ENCODE data around the gene SYT12.
"Not testable (repeated sequence)": the region's sequence is repeated elsewhere in the genome, so short reads cannot be mapped to it uniquely, and the experiment has no call there.

The SYT12 gene

DNA sequence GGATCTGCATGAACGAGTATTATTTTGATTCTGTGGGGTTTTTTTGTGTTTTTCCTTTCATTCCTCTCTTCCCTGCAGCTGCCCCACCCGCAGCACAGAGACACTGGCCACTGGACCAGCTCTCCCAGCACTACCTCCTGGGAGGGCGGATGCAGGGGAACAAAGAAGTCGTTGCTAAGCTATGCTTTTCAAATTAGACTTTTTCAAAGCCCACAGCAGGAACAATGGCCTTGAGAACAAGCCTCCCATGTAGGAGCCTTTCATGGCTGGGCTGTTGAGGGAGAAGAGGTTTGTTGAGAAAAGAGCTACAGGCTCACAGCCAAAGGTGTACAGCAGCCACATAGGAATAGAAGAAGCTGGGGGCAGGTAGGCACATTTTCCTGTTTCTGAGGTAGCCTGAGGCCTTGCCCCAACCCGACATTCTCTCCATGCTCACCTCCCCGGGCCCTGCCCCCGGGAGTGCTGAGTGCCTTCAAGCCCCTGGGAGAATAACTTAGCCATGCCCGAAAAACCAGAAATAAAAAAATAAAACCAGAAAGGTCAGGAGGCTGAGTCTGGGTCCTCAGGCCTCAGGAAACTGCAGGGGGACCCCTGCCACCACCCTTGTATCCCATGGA lies 20.5 kb upstream of the SYT12 start:
- no peak overlapping the region for H3K4me2 ChIP-seq (ENCODE audit: low read depth, low read length, poor library complexity, severe bottlenecking)
- no peak overlapping the region for H3K9ac ChIP-seq (ENCODE audit: low read depth, low read length, poor library complexity, severe bottlenecking)
- no peaks in the 10 kb centered on the region for H3K9me2 ChIP-seq (replicated peaks; ENCODE audit: low read depth, low read length)
- H4K20me1 ChIP-seq (ENCODE audit: insufficient read depth, low read length, poor library complexity, severe bottlenecking): no peaks in the 10 kb centered on the region
- H3K4me3 ChIP-seq (ENCODE audit: low read length, poor library complexity, severe bottlenecking): no peak overlapping the region
- TF ChIP-seq, protein P1, sequence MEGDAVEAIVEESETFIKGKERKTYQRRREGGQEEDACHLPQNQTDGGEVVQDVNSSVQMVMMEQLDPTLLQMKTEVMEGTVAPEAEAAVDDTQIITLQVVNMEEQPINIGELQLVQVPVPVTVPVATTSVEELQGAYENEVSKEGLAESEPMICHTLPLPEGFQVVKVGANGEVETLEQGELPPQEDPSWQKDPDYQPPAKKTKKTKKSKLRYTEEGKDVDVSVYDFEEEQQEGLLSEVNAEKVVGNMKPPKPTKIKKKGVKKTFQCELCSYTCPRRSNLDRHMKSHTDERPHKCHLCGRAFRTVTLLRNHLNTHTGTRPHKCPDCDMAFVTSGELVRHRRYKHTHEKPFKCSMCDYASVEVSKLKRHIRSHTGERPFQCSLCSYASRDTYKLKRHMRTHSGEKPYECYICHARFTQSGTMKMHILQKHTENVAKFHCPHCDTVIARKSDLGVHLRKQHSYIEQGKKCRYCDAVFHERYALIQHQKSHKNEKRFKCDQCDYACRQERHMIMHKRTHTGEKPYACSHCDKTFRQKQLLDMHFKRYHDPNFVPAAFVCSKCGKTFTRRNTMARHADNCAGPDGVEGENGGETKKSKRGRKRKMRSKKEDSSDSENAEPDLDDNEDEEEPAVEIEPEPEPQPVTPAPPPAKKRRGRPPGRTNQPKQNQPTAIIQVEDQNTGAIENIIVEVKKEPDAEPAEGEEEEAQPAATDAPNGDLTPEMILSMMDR (conservative IDR thresholded peaks at IDR 0.05; ENCODE audit: low read length): no peak
- TF ChIP-seq EZH2phosphoT487 (IDR thresholded peaks at IDR 0.05; ENCODE audit: borderline replicate concordance): no peak
- H3F3A ChIP-seq (ENCODE audit: low read depth): no peaks in the 10 kb centered on the region
- no peaks in the 10 kb centered on the region for H3K9me3 ChIP-seq (ENCODE audit: insufficient read depth, low read depth, low read length)
- H3K27me3 ChIP-seq (ENCODE audit: insufficient read depth, low read length, poor library complexity, severe bottlenecking): peaks cover 12% of the 10 kb centered on the region
- H3K36me3 ChIP-seq (ENCODE audit: insufficient read depth, low read length): no peaks in the 10 kb centered on the region
- peaks cover 12% of the 10 kb centered on the region for H3K4me1 ChIP-seq (ENCODE audit: insufficient read depth, low read length, poor library complexity, severe bottlenecking)
- no peaks in the 10 kb centered on the region for H3K79me2 ChIP-seq (ENCODE audit: insufficient read depth, low read length)
- H2AFZ ChIP-seq (ENCODE audit: low read length): no peak overlapping the region

DNA sequence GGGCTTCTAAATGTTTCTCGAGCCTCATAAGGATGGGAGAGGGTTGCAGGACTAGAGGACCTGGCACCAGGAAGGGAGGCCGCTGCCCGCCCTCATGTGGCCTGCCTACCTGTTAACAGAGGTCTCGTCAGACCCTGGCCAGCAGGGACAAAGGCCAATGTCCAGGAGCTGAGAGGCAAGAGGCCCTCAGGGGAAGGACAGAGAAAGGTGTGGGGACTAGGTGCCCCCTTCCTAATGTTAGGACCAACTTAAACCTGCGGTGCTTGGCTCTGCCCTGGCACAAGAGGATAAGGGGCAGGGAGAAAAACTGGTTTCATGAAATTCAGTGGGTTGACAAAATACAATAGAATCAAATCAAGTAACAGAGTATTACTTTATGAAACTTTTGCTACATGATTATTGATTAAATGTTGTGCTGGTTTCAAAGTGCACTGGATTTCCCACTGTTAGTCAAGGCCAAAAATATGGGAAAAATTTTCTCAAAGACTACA lies 20.0 kb upstream of the SYT12 start:
- H3K9ac ChIP-seq (ENCODE audit: low read depth, low read length, poor library complexity, severe bottlenecking): no peak overlapping the region
- H3K4me3 ChIP-seq (ENCODE audit: low read length, poor library complexity, severe bottlenecking): no peak overlapping the region
- peaks cover 12% of the 10 kb centered on the region for H3K4me1 ChIP-seq (ENCODE audit: insufficient read depth, low read length, poor library complexity, severe bottlenecking)
- no peaks in the 10 kb centered on the region for H3F3A ChIP-seq (ENCODE audit: low read depth)
- no peaks in the 10 kb centered on the region for H3K79me2 ChIP-seq (ENCODE audit: insufficient read depth, low read length)
- no peaks in the 10 kb centered on the region for H3K9me3 ChIP-seq (ENCODE audit: insufficient read depth, low read depth, low read length)
- no peak overlapping the region for H3K4me2 ChIP-seq (ENCODE audit: low read depth, low read length, poor library complexity, severe bottlenecking)
- no peak overlapping the region for H2AFZ ChIP-seq (ENCODE audit: low read length)
- peaks cover 12% of the 10 kb centered on the region for H3K27me3 ChIP-seq (ENCODE audit: insufficient read depth, low read length, poor library complexity, severe bottlenecking)
- H3K9me2 ChIP-seq (replicated peaks; ENCODE audit: low read depth, low read length): no peaks in the 10 kb centered on the region
- no peaks in the 10 kb centered on the region for H3K36me3 ChIP-seq (ENCODE audit: insufficient read depth, low read length)
- TF ChIP-seq, protein P1 (conservative IDR thresholded peaks at IDR 0.05; ENCODE audit: low read length): no peak
- TF ChIP-seq EZH2phosphoT487 (IDR thresholded peaks at IDR 0.05; ENCODE audit: borderline replicate concordance): no peak
- H4K20me1 ChIP-seq (ENCODE audit: insufficient read depth, low read length, poor library complexity, severe bottlenecking): no peaks in the 10 kb centered on the region

DNA sequence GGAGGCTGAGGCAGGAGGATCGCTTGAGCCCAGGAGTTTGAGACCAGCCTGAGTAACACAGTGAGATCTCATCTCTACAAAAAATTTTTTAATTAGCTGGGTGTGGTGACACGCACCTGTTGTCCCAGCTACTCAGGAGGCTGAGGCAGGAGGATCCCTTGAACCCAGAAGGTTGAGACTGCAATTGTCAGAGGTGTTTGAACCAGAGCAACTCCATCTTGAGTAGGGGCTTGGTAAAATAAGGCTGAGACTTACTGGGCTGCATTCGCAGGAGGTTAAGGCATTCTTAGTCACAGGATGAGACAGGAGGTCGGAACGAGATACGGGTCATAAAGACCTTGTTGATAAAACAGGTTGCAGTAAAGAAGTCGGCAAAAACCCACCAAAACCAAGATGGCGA lies 17.7 kb upstream of the SYT12 start:
- not testable (repeated sequence) for H3K79me2 ChIP-seq (ENCODE audit: insufficient read depth, low read length); H2AFZ ChIP-seq (ENCODE audit: low read length); H3K4me2 ChIP-seq (ENCODE audit: low read depth, low read length, poor library complexity, severe bottlenecking); H4K20me1 ChIP-seq (ENCODE audit: insufficient read depth, low read length, poor library complexity, severe bottlenecking); H3K27me3 ChIP-seq (ENCODE audit: insufficient read depth, low read length, poor library complexity, severe bottlenecking); H3K9ac ChIP-seq (ENCODE audit: low read depth, low read length, poor library complexity, severe bottlenecking); H3K4me3 ChIP-seq (ENCODE audit: low read length, poor library complexity, severe bottlenecking); H3F3A ChIP-seq (ENCODE audit: low read depth); H3K9me3 ChIP-seq (ENCODE audit: insufficient read depth, low read depth, low read length); H3K9me2 ChIP-seq (replicated peaks; ENCODE audit: low read depth, low read length); H3K36me3 ChIP-seq (ENCODE audit: insufficient read depth, low read length)
- peaks cover 12% of the 10 kb centered on the region for H3K4me1 ChIP-seq (ENCODE audit: insufficient read depth, low read length, poor library complexity, severe bottlenecking)

Data from Loucy (cell line).